IPS-18a (cell line): ENCODE measurements around the gene C12orf43.
"Not testable (repeated sequence)": the region's sequence is repeated elsewhere in the genome, so short reads cannot be mapped to it uniquely, and the experiment has no call there.

Source experiments
- H3K27ac ChIP-seq: one replicate; pipeline ENCODE4 v1.5.1; 2013; ENCODE audit warnings: low read length
- H3K27me3 ChIP-seq: one replicate; pipeline ENCODE4 v1.6.1; 2013; ENCODE audit warnings: mild to moderate bottlenecking, low read length; ENCODE audit not compliant: control insufficient read depth, insufficient read depth
- H3K36me3 ChIP-seq: one replicate; pipeline ENCODE4 v1.6.1; 2013; ENCODE audit warnings: low read depth, low read length; ENCODE audit not compliant: control insufficient read depth
- H3K4me1 ChIP-seq: one replicate; pipeline ENCODE4 v1.6.1; 2013; ENCODE audit warnings: low read depth, low read length; ENCODE audit not compliant: control insufficient read depth
- H3K4me3 ChIP-seq: one replicate; pipeline ENCODE4 v1.5.1; 2013; ENCODE audit warnings: low read length
- H3K9ac ChIP-seq: one replicate; pipeline ENCODE4 v1.6.1; 2013; ENCODE audit warnings: mild to moderate bottlenecking, low read length, moderate library complexity
- H3K9me3 ChIP-seq: one replicate; pipeline ENCODE4 v1.6.1; 2013; ENCODE audit warnings: low read depth, low read length; ENCODE audit not compliant: control insufficient read depth

Gene C12orf43

GRCh38 chr12:121050725-121051124, 34.4 kb upstream of the C12orf43 start:
- Histone ChIP-seq H3K9me3 (no peaks in the 10 kb centered on the region), H3K36me3 (no peaks in the 10 kb centered on the region), H3K4me1 (no peaks in the 10 kb centered on the region), H3K27me3 (no peaks in the 10 kb centered on the region), H3K4me3 (no peak overlapping the region), H3K9ac (no peak overlapping the region), H3K27ac (no peak overlapping the region)

DNA sequence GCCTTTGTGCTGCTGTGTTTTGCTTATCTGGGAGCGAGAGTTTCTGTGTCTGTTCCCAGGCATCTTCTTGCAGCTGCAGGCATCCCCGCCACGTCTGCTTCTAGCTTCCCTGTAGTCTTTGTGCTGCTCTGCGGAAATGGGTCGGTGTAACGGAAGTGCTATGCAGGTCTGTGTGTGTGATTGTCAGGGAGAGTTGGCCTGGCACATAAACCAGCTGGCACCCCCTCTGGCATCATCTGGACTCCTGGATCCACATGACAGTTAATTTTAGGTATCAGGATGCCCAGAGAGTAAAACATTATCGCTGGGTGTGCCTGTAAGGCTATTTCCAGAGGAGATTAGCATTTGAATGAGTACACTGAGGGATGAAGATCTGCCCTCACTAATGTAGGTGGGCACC, 32.2 kb upstream of the C12orf43 start:
- no peak overlapping the region for H3K4me3 ChIP-seq
- no peaks in the 10 kb centered on the region for H3K4me1 ChIP-seq
- no peaks in the 10 kb centered on the region for H3K36me3 ChIP-seq
- no peak overlapping the region for H3K9ac ChIP-seq
- no peak overlapping the region for H3K27ac ChIP-seq
- H3K27me3 ChIP-seq: no peaks in the 10 kb centered on the region
- H3K9me3 ChIP-seq: no peaks in the 10 kb centered on the region

GRCh38 chr12:121047400-121047799, 31.1 kb upstream of the C12orf43 start:
- not testable (repeated sequence) for H3K4me3 ChIP-seq, H3K4me1 ChIP-seq, H3K36me3 ChIP-seq, H3K9ac ChIP-seq, H3K9me3 ChIP-seq, H3K27ac ChIP-seq, H3K27me3 ChIP-seq

DNA sequence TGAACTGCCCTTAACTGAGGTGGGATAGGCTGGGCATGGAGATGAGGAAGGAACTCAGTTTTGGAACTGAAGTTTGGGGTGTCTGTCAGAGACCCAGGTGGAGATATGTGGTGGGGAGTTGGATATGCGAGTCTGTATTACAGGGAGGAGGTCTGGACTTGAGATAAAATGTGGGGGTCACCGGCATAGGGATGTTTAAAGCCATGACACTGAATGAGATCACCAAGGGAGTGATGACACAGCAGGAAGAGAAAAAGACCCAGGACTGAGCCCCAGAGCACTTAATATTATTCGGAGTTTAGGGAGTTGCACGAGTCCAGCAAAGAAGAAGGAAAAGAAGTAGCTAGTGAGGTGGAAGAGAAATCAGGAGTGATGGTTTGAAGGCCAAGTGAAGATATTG, 26.8 kb upstream of the C12orf43 start:
- Histone ChIP-seq H3K9me3 (no peaks in the 10 kb centered on the region), H3K4me3 (no peak overlapping the region), H3K36me3 (no peaks in the 10 kb centered on the region), H3K9ac (no peak overlapping the region), H3K27ac (no peak overlapping the region), H3K4me1 (no peaks in the 10 kb centered on the region), H3K27me3 (no peaks in the 10 kb centered on the region)

DNA sequence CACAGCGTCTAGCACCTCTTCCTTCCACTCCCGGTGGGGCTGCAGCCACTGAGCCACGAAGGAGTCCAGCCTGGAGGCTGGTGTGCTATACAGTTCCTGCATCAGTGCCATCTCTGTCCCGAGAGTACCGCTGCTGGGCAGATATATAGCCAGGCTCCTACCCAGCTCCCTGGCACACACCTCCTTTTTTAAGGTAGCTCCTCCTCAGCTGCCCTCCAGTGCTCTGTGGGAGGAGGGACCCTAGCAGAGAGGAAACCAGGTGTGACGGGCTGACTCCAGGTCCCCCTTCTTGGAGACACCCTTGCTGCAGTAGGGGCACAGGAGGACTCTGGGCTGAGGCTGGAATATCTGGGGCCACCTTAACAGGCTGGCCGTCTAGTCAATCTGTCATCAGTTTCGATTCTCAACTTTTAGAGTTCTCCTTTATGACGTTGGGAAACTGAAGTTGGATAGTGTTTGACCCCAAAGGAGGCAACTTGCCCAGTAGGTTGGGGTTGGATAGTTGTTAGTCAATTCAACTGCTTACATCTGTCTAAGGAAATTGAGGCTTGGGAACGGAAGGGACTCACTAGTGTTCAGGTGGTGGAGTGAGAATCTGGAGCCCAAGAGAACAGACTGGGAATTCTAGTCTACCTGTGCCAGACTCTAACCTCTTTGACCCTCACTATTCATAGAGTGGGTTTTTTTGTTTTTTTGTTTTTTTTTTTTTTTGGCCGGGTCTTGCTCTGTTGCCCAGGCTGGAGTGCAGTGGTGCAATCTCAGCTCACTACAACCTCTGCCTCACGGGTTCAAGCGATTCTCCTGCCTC, 22.8 kb upstream of the C12orf43 start, which contains the start of gene OASL:
TSS of gene OASL (minus strand) at position 386 of the 808 bp plus-strand sequence. CDS start at position 111, 275 bp downstream.
- Histone ChIP-seq H3K4me1 (no peaks in the 10 kb centered on the region), H3K36me3 (no peaks in the 10 kb centered on the region), H3K27me3 (no peaks in the 10 kb centered on the region), H3K9ac (no peak within 1 kb of the TSS), H3K9me3 (no peaks in the 10 kb centered on the region), H3K4me3 (no peak within 1 kb of the TSS), H3K27ac (no peak within 1 kb of the TSS)

DNA sequence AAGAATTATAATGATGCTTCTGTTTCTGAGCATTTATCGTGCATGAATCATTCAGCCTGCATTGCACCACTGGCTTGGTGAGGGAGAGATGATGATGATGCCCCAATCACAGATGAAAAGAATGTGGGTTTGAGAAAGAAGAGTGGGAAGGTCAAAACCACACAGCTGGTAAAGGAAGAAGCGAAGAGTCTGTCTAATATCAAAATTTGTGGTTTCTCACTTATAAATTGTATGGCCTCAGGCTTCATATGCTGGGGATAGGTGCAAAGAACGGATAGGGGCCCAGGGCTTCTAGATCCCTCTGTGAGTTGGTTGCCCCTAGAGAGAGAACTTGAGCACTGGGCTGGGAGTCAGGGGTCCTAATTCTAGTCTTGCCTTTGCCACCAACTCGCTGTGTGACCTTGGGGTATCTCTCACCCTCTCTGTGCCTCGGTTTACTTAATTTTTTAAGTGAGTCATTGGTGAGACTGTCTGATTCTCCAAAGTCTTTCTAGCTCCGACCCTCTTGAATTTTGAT, 20.6 kb upstream of the C12orf43 start:
- H3K27me3 ChIP-seq: no peaks in the 10 kb centered on the region
- H3K36me3 ChIP-seq: no peaks in the 10 kb centered on the region
- H3K9ac ChIP-seq: no peak overlapping the region
- no peaks in the 10 kb centered on the region for H3K4me1 ChIP-seq
- no peak overlapping the region for H3K27ac ChIP-seq
- no peaks in the 10 kb centered on the region for H3K9me3 ChIP-seq
- H3K4me3 ChIP-seq: no peak overlapping the region

- H3K9me3 ChIP-seq: no peaks in the 10 kb centered on the region
- H3K27ac ChIP-seq: no peak overlapping the region
- H3K27me3 ChIP-seq: no peaks in the 10 kb centered on the region
- H3K9ac ChIP-seq: no peak overlapping the region
- H3K4me1 ChIP-seq: peaks cover 3% of the 10 kb centered on the region
- no peaks in the 10 kb centered on the region for H3K36me3 ChIP-seq
- no peak overlapping the region for H3K4me3 ChIP-seq
These were observed 18.5 kb upstream of the C12orf43 start for GRCh38 chr12:121034616-121035305.

DNA sequence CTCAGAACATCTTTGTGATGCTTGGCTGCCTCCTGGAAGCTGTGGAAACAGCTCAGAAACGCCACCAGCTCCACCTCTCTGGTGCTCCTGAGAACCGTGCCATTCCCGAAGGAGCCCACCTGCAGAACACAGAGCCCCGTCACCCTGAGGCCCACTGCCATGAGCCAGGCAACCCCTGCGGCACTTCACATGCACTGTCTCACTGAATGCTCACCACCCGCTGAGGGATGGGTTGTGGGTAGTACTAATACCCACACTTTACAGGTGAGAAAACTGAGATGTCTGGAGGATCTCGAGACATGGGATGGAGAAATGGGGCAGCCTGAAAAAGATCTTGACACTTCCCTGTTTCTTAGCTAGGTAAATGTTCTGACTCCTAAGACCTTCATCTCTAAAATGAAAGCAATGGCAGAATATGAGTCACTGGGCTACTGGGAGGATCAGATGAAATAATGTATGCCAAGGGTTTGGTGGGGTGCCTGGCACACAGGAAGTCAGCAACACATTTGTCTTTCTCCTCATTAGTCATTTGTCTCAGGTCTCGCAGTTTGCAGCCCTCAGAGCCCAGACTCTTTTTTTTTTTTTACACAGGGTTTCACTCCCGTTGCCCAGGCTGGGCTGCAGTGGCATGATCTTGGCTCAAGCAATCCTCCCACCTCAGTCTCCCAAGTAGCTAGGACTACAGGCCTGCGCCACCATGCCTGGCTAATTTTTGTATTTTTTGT, 17.5 kb upstream of the C12orf43 start:
- Histone ChIP-seq H3K27ac (no peak overlapping the region), H3K27me3 (no peaks in the 10 kb centered on the region), H3K4me3 (no peak overlapping the region), H3K36me3 (no peaks in the 10 kb centered on the region), H3K9ac (no peak overlapping the region), H3K4me1 (peaks cover 3% of the 10 kb centered on the region), H3K9me3 (no peaks in the 10 kb centered on the region)

DNA sequence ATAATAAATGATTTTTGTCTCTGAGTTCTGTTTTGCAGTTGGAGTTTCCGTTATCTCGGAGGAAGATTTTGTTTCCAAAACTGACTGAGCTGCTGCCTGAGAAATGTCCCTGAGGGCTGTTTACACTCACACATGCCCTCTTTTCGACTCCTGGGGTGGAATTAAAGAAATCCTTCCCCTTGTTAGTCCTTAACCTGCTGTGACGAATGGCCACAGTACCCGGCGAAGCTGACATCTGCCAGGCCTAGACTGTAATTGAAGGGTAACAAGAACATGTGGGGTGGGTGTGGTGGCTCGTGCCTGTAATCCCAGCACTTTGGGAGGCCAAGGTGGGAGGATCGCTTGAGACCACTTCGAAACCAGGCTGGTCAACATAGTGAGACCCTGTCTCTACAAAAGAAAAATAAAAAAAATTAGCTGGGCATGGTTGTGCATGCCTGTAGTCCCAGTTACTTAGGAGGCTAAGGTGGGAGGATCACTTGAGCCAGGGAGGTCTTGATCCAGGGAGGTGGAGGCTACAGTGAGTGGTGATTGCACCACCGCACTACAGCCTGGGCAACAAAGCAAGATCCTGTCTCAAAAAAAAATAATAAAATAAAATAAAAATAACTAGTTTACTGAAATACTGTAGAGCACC, 14.4 kb upstream of the C12orf43 start:
- Histone ChIP-seq H3K4me1 (peaks cover 3% of the 10 kb centered on the region), H3K4me3 (no peak overlapping the region), H3K9ac (no peak overlapping the region), H3K27ac (no peak overlapping the region), H3K36me3 (no peaks in the 10 kb centered on the region), H3K9me3 (no peaks in the 10 kb centered on the region), H3K27me3 (no peaks in the 10 kb centered on the region)

DNA sequence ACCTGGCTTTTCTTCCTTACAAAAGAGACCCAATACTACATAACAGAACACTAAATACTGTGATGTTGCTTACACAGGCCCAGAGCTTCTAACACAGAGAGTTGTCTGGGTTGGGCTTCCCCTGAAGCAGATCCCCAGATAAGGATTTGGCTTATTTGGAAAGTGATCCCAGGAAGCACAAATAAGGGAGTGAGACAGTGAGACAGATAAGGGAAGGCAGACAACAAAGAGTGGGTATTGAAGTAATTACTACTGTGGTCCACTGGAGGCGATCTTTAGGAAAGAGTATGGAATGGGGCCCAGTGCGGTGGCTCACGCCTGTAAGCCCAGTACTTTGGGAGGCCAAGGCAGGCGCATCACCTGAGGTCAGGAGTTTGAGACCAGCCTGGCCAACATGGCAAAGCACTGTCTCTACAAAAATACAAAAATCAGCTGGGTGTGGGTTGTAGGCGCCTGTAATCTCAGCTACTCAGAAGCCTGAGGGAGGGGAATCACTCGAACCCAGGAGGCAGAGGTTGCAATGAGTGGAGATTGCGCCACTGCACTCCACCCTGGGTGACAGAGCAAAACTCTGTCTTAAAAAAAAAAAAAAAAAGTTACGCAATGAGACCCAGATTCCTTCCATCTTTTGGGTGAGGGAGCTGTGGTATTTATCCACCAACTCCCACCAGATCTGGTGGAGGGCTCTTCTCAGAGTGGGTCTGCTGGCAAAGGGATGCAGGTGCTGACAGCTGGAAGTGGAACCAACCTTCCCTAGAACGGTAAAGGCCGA, 10.2 kb upstream of the C12orf43 start:
- Histone ChIP-seq H3K4me1 (peaks cover 3% of the 10 kb centered on the region), H3K36me3 (no peaks in the 10 kb centered on the region), H3K9me3 (no peaks in the 10 kb centered on the region), H3K4me3 (no peak overlapping the region), H3K27ac (no peak overlapping the region), H3K9ac (no peak overlapping the region), H3K27me3 (no peaks in the 10 kb centered on the region)
